Raji (cell line): ENCODE measurements around the gene TENM4.

Experiments used
- POLR2A ChIP-seq: IDR thresholded peaks from 2 replicates; pipeline ENCODE4 v1.6.1; 2011; ENCODE audit warnings: low read depth, low read length, control low read depth; ENCODE audit not compliant: insufficient read depth

TENM4 gene

DNA sequence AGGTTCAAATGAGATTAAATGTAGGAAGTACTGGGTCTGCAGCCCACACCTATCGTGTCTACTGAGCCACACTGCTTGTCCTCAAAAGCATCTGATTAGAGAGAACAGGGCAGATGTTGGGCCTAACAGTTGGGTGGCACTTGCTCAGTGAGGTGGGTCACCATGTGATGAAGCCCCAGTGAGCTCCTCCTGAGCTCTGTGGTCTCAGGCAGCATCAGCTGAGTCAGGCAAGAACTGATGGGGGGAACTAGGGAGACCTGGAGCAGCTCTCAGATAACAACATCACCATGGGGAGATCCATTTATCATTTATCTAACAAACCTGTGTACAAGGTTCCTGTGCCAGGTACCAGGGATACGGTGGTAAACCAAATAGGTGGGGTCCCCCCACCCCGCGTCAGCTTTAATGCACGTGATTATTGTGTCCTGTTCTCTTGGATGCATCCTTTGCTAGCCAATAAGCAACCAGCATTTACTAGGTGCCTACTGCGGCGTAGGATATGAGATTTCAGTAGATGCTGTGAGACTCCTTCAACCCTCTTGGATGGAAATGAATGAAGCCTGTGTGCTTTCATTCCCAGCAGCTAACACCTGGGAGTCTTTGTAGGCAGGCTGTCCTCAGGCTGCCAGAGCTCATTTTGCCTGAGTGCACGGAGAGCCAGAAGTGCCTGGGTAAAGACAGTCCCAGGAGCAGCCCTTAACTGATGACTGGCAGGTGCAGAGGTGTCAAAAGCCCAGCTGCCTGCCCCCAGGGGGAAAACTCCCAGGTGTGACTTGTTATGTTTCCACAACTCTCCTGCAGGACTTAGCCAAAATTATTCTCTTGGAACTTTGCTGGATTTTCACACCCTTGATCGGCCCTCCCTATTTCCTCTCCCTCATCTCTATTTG lies 792.6 kb downstream of the TENM4 start:
- TF ChIP-seq POLR2A = no peak

DNA sequence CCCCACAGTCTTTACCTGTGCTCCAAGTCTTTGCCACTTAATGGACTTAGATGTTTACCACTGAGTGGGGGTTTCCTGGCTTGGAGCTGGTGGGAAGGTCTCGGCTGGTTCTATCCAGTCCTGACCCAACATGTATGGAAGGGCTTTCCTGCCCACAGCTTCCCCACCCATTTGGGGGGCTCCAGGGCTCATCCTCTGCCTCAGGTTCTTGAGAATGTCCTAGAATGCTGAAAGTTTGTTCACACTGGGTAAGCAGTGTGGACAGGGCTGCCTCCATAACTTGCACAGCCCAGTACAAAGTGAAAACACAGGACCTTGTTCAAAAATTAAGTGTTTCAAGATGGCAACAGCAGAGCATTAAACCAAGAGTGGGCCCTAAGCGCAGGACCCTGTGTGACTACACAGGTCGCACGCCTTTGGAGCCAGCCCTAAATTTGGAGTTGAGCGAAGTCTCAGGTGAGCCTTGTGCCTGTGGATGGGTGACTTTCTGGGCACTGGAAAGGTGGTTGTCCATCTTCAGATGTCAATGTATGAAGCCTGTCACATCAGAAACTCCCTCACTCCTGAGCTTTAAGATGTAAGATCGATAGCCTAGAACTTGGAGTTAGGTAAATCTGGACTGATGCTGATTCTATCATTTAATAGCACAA lies 793.4 kb downstream of the TENM4 start:
- no peak for TF ChIP-seq POLR2A

GRCh38 chr11:78646564-78647185 lies 794.2 kb downstream of the TENM4 start:
- TF ChIP-seq POLR2A = no peak

DNA sequence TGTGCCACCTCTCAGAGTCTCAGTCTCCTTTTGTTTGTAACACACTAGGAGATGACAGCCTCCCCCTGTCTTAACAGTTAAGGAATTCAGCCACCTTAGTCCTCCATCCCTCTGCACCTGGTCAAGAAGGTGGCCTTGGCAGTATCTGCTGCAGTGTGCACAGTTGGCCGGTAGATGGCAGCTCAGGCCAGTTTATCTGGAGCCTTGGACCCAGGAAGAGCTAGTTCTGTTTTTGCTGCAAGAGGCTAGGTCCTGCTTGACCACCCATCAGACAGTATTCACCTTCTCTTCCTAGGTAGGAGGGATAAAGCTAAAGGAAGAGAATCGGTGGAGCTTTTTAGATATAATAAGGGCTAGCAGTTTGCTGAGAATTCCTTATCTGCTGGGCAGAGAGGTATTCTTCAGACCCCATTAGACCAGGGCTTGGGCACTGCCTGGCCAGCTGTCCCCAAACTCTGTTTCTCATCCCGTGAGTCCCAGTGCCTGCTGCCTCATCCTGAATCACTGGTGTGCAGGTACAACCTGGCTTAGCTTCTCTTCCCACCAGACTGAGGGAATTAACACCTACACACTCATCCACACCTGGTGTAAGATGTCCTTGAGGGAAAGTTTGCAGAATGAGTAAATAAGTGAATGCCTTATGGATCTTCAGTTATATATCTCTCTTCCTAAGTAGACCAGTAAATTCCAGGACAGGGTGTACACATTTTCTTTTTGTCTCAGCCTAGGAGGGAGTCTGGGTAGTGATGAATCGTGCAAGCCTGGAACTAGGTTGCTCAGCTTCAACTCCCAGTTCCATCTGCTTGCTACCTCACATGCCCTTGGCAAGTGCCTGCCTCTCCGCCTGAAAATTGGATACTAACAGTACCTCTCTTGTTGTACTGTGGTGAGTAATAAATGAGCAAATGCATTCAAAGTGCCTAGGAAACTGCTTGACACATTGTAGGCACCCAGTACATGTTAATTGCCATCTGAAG lies 795.3 kb downstream of the TENM4 start:
- TF ChIP-seq POLR2A = no peak

GRCh38 chr11:78643676-78644056 lies 797.2 kb downstream of the TENM4 start:
- TF ChIP-seq POLR2A = no peak

GRCh38 chr11:78642979-78643675 lies 797.7 kb downstream of the TENM4 start:
- no peak for TF ChIP-seq POLR2A

DNA sequence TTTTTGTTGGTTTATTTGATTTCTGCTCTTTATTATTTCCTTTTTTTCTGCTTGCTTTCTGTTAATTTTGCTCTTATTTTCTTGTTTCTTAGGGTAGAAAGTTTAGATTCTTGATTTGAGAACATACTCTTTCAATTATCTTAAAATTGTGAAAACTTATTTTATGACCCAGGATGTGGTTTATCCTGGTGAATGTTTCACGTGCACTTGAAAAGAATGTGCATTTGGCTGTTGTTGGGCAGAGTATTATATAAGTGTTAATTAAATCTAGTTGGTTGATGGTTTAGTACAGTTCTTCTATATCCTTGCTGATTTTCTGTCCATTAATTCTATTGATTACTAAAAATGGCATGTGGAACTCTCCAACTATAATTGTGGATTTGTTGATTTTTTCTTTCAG lies 799.3 kb downstream of the TENM4 start:
- no peak for TF ChIP-seq POLR2A

- TF ChIP-seq POLR2A = no peak
Measured at GRCh38 chr11:78638704-78639380, 802.0 kb downstream of the TENM4 start.

GRCh38 chr11:78635814-78636506 lies 804.9 kb downstream of the TENM4 start:
- TF ChIP-seq POLR2A = no peak

DNA sequence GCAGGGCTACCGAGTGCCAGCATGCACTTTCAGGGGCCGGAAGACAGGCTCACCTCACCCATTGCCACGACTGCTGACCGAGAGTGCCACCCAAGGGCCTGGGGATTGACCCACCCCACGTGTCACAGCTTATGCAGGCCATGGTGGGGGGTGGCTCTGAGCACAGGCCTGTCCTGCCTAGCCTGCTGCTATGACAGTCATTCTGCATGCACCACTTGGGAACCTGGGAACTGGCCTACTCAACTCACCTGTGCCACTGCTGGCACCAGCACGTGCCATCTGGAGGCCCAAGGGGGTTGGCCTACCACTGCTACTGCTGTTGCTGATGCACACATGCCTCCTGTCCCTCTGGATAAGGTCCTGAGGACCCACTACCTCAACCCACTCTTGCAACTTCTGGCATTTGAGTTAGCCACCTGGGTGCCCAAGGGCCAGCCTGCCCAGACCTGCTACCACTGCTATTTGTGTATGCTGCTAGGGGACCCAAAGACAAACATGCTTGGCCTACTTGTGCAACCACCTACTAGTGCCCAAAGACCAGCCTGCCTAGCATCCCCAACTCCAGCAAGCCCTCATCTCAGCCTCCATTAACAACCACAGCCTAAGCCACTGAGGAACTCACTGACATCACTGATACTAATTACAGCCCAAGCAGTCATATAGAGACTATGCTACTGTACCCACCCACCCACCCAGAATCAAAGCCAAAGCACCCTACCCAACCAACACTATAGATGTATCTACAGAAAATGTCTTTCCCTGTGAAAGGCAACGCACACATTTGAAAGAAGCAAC lies 807.1 kb downstream of the TENM4 start:
- TF ChIP-seq POLR2A = no peak

- TF ChIP-seq POLR2A = no peak
Measured at GRCh38 chr11:78630561-78631303, 810.1 kb downstream of the TENM4 start.

- TF ChIP-seq POLR2A = no peak
Measured at GRCh38 chr11:78630155-78630554, 810.7 kb downstream of the TENM4 start.
